Measurements from ENCODE around the gene ARF1.

ARF1 gene

GRCh38 chr1:228079601-228080263 is 2.8 kb upstream of the ARF1 start:
- TF ChIP-seq CTCF (IDR thresholded peaks at IDR 0.05) = no peak
- Mint-ChIP-seq H3K4me3 (no peak overlapping the region), H3K27ac (no peak overlapping the region), H3K27me3 (ENCODE audit: low read depth, poor library complexity) (no peaks in the 10 kb centered on the region), H3K4me1 (peaks cover 44% of the 10 kb centered on the region), H3K9me3 (no peaks in the 10 kb centered on the region), H3K36me3 (ENCODE audit: low read depth) (no peaks in the 10 kb centered on the region)
- DNase-seq = no peak

- Mint-ChIP-seq H3K27ac (peak overlapping the region; percentile 39), H3K4me3 (peak overlapping the region; percentile 81), H3K4me1 (peaks cover 52% of the 10 kb centered on the region), H3K36me3 (ENCODE audit: low read depth) (no peaks in the 10 kb centered on the region), H3K9me3 (no peaks in the 10 kb centered on the region), H3K27me3 (ENCODE audit: low read depth, poor library complexity) (no peaks in the 10 kb centered on the region)
- DNase-seq = no peak
- TF ChIP-seq CTCF (IDR thresholded peaks at IDR 0.05) = no peak
Measured at GRCh38 chr1:228081144-228081543, 1.4 kb upstream of the ARF1 start.

- Mint-ChIP-seq H3K27ac (peak overlapping the region; percentile 82), H3K27me3 (ENCODE audit: low read depth, poor library complexity) (no peaks in the 10 kb centered on the region), H3K36me3 (ENCODE audit: low read depth) (peaks cover 3% of the 10 kb centered on the region)
Measured at GRCh38 chr1:228081578-228082213, 812 bp upstream of the ARF1 start.

GRCh38 chr1:228082918-228083870 is 686 bp downstream of the ARF1 start:
- TF ChIP-seq CTCF (IDR thresholded peaks at IDR 0.05) = no peak
- peak; percentile 43 for DNase-seq
- H3K4me3 Mint-ChIP-seq = peak overlapping the region; percentile 96
- H3K27ac Mint-ChIP-seq = peak overlapping the region; percentile 99
- H3K4me1 Mint-ChIP-seq = peaks cover 65% of the 10 kb centered on the region
- H3K27me3 Mint-ChIP-seq (ENCODE audit: low read depth, poor library complexity) = no peaks in the 10 kb centered on the region
- H3K9me3 Mint-ChIP-seq = no peaks in the 10 kb centered on the region
- peaks cover 11% of the 10 kb centered on the region for H3K36me3 Mint-ChIP-seq (ENCODE audit: low read depth)

More at GRCh38 chr1:228081578-228082213, 812 bp upstream of the ARF1 start:
- peak overlapping the region; percentile 81 for H3K4me3 Mint-ChIP-seq
- DNase-seq = peak; percentile 40
- H3K4me1 Mint-ChIP-seq = peaks cover 56% of the 10 kb centered on the region
- TF ChIP-seq CTCF (IDR thresholded peaks at IDR 0.05) = no peak
- no peaks in the 10 kb centered on the region for H3K9me3 Mint-ChIP-seq

GRCh38 chr1:228083871-228084278 is 1.4 kb downstream of the ARF1 start:
- TF ChIP-seq CTCF (IDR thresholded peaks at IDR 0.05) = no peak
- Mint-ChIP-seq H3K27me3 (ENCODE audit: low read depth, poor library complexity) (no peaks in the 10 kb centered on the region), H3K9me3 (no peaks in the 10 kb centered on the region), H3K4me3 (peak overlapping the region; percentile 96), H3K27ac (peak overlapping the region; percentile 99), H3K36me3 (ENCODE audit: low read depth) (peaks cover 15% of the 10 kb centered on the region), H3K4me1 (peaks cover 68% of the 10 kb centered on the region)
- no peak for DNase-seq

All from nephron progenitor cell (in vitro differentiated cells).